GM11168 (cell line): ENCODE results near the gene ENC1.

Source experiments
- in situ Hi-C: fragments of 300-500 bp; cut with MboI; formaldehyde crosslinking; loops from one replicate; pipeline ENCODE4 v1.12.0; 2022; ENCODE audit warnings: low sequenced_read_pairs; ENCODE audit not compliant: unreplicated experiment

ENC1 gene

GRCh38 chr5:74660140-74660539, 19.6 kb upstream of the ENC1 start:
- in situ Hi-C loops = no loop called here

GRCh38 chr5:74659172-74659571, 18.6 kb upstream of the ENC1 start:
- in situ Hi-C loops = no loop called here

- in situ Hi-C loops = no loop called here
Measured at GRCh38 chr5:74657165-74657564, 16.6 kb upstream of the ENC1 start.

GRCh38 chr5:74655716-74656115, 15.2 kb upstream of the ENC1 start:
- in situ Hi-C loops = no loop called here

- in situ Hi-C loops = no loop called here
Measured at GRCh38 chr5:74655206-74655605, 14.7 kb upstream of the ENC1 start.

- in situ Hi-C loops = no loop called here
Measured at GRCh38 chr5:74653991-74654390, 13.5 kb upstream of the ENC1 start.

- in situ Hi-C loops = no loop called here
Measured at GRCh38 chr5:74652576-74652975, 12.0 kb upstream of the ENC1 start.

- in situ Hi-C loops = no loop called here
Measured at GRCh38 chr5:74651710-74652109, 11.2 kb upstream of the ENC1 start.

- in situ Hi-C loops = loop anchor here (5.0 to 25.0 kb wide), 4 partner anchors 255 to 747 kb away; no protein-coding TSS in a partner anchor
Measured at GRCh38 chr5:74649421-74649973, 9.0 kb upstream of the ENC1 start.

- in situ Hi-C loops = loop anchor here (5.0 to 25.0 kb wide), 4 partner anchors 254 to 747 kb away; no protein-coding TSS in a partner anchor
Measured at GRCh38 chr5:74648835-74649293, 8.3 kb upstream of the ENC1 start.

- in situ Hi-C loops = loop anchor here (5.0 to 25.0 kb wide), 4 partner anchors 252 to 745 kb away; no protein-coding TSS in a partner anchor
Measured at GRCh38 chr5:74647096-74647495, 6.6 kb upstream of the ENC1 start.

GRCh38 chr5:74643111-74643562, 2.6 kb upstream of the ENC1 start:
- in situ Hi-C loops = loop anchor here (10.0 to 25.0 kb wide), 3 partner anchors 248 to 606 kb away; no protein-coding TSS in a partner anchor

GRCh38 chr5:74642543-74642863, 2.0 kb upstream of the ENC1 start:
- in situ Hi-C loops = loop anchor here (10.0 to 25.0 kb wide), 3 partner anchors 248 to 605 kb away; no protein-coding TSS in a partner anchor

- in situ Hi-C loops = loop anchor here (10.0 to 25.0 kb wide), 3 partner anchors 247 to 605 kb away; no protein-coding TSS in a partner anchor
Measured at GRCh38 chr5:74641735-74642542, 1.4 kb upstream of the ENC1 start.

GRCh38 chr5:74640954-74641734, 616 bp upstream of the ENC1 start:
- in situ Hi-C loops = loop anchor here (10.0 to 25.0 kb wide), 3 partner anchors 246 to 604 kb away; no protein-coding TSS in a partner anchor

GRCh38 chr5:74639807-74640449, 600 bp downstream of the ENC1 start:
- in situ Hi-C loops = loop anchor here (10.0 to 25.0 kb wide), 4 partner anchors 165 to 603 kb away; no protein-coding TSS in a partner anchor

GRCh38 chr5:74638970-74639806, 1.3 kb downstream of the ENC1 start:
- in situ Hi-C loops = loop anchor here (10.0 to 25.0 kb wide), 3 partner anchors 164 to 602 kb away; no protein-coding TSS in a partner anchor

GRCh38 chr5:74638544-74638969, 2.0 kb downstream of the ENC1 start:
- in situ Hi-C loops = loop anchor here (10.0 to 25.0 kb wide), 3 partner anchors 164 to 601 kb away; no protein-coding TSS in a partner anchor

GRCh38 chr5:74636552-74636951, 4.0 kb downstream of the ENC1 start:
- in situ Hi-C loops = loop anchor here (10.0 to 25.0 kb wide), 3 partner anchors 162 to 599 kb away; no protein-coding TSS in a partner anchor
